ENCODE data around the gene GNB5.
"Not testable (repeated sequence)": the region's sequence is repeated elsewhere in the genome, so short reads cannot be mapped to it uniquely, and the experiment has no call there.

The GNB5 gene

GRCh38 chr15:52206446-52206845 lies 15.3 kb upstream of the GNB5 start:
- peak; percentile 91 for DNase-seq

DNA sequence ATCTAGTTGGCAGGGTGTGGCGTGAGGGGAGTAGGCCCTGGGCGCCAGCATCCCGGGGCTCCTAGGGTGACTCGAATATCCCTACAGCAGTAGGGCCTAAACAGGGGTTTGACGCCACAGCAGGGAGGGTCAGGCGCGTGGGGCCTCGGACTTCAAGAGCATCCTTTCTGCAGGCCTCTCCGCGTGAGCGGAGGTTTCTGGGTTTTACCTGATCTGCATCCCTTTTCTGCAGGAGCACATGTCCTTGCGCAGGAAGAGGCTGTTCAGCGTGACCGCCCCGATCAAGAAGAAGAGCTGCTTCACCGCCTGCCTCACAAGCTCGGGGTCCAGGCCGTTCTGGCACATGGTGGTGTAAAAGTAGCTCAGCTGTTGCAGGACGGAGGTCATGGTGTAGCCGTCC lies 13.5 kb upstream of the GNB5 start:
- DNase-seq: no peak

DNA sequence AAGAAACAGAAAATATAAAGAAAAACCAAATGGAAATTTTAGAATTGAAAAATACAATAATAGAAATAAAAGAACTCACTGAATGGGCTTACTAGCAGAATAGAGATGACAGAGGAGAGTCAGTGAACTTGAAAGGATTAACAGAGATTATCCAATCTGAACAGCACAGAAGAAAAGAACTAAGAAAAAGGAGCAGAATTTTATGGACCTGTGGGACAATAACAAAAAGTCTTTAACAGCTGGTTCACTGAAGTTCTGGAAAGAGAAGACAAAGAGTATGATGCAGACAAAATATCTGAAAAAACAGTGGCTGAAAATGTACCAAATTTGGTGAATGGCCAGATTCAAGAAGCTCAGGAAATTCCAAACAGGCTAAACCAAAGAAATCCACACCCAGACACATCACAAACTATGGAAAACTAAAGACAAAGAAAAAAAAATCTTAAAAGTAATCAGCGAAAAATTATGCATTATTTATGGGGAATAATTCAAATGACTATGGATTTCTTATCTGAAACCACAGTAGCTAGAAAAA lies 9.7 kb upstream of the GNB5 start:
- DNase-seq: peak; percentile 24

- DNase-seq: no peak
Measured at GRCh38 chr15:52199271-52199670, 8.1 kb upstream of the GNB5 start.

DNA sequence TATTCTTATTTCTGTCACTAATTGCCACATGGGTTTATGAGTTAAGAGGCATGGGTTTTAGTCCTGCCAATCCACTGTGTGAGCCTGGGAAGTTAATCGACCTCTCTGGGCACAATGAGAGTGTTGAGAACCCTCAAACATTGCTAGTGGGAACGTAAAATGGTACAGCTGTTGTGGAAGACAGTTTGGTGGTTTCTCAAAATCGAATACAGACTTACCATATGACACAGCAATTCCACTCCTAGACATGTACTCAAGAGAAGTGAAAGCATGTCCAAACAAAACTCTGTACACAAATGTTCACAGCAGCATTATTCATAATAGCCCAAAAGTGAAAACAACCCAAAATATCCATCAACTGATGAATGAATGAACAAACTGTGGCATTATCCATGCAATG lies 5.7 kb upstream of the GNB5 start:
- DNase-seq: no peak

DNA sequence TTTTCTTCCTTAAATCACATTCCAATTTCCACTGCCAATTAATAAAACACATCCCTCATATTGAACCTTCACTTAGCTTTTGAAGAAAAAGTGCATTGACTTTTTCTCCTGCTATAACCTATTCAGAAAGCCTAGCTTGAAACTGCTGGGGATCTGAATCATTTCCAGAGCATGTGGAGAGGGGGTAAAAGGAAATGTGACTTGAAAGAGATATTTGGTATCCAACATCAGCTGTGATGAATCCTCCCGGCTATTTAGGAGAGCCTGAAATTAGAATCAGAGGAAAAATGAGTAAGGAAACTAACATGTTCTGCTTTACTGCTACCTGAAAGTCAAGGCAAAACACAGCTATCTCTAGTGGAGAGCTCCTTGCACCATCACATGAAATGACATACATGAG lies 2.6 kb upstream of the GNB5 start:
- no peak for DNase-seq

- DNase-seq: no peak
Measured at GRCh38 chr15:52193321-52193720, 2.1 kb upstream of the GNB5 start.

DNA sequence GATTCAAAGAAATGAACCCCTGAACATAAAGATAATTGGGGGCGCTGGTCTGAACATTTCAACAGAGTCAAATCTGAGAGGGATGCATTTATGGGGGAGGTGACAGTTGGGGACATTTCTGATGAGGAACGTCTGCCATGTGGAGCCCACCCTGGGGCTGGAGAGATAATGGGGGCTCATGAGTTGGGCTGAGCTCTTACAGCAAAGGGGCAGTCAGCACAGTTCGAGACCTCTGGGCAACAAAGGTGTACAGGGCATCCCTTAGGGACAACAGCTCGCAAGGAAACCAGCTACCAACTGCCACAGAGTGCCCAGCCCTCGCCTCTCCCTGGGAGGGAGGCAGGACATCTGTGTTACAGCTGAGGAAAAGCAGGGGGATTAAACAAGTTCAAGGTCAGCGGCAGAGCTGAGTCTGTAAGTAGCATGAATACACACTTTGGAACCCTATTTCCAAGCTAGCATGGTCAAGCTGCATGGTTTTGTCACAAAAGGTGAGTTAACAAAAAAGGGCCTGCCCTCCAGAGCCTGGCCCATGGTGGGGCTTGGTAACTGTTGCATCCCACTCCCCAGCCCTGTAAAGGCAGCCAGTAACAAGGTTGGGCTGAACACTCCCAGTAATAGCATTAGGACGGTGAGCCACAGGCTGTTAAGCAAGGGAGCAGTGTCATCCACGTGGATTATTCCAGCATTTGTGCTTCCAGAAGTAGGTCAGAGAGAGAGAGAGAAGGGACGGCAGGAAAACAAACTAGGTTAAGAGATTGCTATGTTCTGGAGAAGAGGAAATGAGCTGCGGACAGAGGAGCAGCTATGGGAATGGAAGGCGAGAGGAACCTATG lies 4.3 kb downstream of the GNB5 start:
- peak; percentile 98 for DNase-seq

DNA sequence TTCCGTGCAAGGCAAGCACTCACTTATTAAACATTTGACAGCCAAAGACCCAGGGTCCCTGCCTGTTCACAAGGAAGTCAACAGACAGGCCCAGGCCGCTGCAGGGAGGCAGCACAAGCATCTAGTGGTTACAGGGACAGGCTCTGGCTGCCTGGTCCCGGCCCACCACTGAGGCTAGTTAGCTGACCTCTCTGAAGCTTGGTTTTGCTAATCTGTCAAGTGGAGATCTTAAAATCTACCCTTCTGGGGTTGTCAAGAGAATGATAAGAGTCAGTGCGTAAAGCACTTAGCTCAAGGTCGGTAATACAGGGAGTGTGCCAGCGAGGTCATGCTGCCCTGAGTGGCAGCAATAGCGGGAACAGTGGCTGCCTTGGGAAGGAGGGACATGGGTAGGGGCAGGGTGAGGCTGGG lies 6.0 kb downstream of the GNB5 start:
- DNase-seq: no peak

DNA sequence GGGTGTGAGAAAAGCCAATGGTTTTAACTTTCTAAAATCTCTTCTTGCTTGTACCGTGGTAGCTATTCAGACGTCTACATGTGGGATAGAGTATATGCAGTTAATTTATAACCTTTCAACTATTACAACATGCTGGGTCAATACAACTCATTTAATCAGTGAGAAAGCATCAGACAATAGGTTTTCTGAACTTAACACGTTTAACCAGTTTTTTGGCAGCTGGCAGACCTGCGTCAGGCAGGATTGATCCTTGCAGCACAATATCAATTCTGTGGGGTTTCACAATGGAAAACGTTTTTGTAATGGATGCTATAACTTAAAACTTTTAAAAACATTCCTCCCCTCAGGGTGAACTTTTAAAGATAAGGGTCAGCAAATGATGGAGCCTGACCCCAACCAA lies 6.5 kb downstream of the GNB5 start:
- DNase-seq: no peak

GRCh38 chr15:52183562-52184173 lies 7.5 kb downstream of the GNB5 start:
- DNase-seq: peak; percentile 69

DNA sequence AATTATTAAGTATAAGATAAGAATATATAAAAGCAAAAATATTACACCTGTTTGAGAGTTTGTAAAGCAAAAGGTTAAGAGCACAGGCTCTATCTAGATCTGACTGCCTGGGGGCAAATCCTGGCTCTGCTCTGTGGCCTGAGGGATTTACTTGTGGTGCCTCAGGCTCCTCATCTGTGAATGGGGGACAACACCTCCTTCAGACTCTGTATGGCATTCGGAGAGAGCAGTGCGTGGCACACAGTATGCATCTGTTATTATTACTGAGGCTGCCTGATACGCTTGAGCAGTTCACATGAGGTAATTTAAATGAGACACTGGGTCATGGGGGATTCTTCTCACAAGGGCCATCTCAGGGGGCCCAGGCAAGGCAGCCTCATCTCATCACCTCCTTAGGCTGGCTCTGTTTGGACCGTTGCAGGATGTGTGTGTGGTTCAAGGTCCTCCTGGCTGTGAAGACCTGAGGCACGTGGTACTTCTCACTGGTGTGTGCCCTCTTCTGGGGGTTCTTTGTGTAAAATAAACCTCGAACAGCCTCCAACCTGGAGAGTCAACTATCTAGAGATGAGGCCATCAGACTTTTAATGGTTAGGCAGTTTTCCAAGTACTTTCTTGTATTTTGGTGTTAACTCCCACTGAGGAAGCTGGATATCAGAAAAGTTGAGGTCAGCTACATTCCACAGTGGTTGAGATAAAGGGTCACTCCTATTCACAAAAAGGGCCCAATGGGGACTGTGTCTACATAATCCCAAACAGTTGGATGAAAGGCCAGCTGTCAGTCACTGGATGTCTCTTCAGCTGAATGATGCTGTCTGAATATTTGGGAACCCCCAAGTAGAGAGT lies 9.0 kb downstream of the GNB5 start:
- no peak for DNase-seq

- no peak for DNase-seq
Measured at GRCh38 chr15:52180851-52181450, 10.2 kb downstream of the GNB5 start.

DNA sequence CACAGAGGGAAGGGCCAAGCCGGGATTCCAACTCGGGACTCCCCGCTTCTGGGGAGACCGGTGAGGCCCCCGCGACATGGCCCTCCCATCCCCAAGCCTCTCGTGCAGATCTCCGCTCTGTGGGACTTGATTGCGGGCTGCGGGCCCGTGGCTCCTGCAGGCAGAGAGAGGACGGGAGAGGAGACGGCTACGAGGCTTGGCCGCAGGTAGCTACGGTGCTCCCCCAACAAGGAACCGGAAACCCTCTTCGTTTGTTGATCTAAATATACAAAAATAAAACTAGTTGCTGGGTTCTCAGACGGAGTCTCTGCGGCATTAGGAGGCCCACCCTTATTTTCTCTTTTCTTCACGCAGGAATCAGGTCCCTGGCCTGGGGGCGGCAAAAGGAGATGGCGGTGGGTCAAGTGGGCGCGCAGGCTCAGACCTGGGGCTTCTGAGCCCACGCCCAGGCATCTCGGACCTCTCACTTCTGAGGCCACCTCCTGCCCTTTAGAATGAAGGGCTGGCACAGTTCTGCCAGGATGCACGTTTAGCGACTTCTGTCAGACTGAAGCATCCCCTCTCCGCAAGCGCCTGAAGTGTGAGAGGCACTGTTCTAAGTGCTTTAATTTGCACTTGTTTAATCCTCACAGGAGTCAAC lies 10.9 kb downstream of the GNB5 start:
- no peak for DNase-seq

DNA sequence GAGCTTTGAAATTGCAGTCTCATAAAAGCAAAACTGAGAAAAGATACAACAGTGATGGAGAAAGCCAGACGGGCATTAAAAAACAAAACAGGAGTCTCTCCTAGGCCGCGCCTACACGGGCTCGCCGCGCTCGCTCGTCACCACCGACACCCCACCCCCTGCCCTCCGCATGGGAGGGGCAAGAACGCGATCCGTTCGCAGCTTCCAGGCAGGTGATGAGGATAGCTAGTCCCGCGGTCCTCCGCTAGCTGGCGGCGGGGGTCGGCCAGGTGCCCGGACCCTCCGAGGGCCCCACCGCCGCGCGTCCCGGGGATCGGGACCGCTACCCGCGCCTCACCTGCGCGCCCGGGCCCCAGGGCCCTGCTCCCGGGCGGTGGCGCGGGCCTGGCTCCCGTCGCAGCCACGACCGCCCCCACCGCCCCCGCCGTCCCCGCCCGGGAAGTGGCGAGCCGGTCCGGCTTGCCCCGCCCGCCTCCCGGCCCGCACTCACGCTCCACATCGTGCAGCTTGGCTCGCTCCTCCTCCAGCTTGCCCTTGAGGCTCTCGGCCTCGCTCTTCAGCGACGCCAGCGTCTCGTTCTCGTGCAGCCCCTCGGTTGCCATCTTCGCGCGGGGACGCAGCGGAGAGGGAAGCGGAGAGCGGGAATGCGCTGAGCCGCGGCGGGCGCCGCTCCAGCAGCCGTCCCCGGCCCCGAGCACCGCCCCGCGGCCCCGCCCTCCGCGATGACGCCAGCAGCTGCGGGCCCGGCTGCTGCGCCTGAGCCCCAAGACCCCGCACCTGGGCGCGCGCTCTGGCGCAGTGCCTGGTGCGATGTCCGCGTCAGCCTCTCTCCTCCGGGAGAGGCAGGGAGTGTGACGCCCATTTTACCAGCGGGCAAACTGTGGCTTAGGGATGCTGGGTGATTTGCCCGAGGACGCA lies 11.7 kb downstream of the GNB5 start:
- peak; percentile 90 for DNase-seq

DNA sequence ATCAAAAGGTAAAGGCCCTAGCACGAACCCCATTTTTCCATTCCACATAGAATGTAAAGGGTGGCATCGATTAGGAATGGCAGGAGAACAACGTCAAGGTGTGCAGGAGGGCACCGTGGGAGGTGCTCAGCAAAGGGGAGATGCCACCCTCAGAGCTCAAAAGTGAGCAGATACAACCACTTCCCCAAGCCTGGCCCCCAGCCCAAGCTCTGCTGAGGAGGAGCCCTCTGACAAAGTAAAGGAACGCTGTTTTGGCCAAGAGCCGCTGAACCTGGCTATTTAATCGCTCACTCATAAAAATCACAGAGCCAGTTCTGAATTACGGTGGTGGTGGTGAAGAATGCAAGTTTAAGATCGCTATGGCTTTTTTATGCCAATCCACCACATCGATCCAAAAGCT lies 12.4 kb downstream of the GNB5 start:
- no peak for DNase-seq

DNA sequence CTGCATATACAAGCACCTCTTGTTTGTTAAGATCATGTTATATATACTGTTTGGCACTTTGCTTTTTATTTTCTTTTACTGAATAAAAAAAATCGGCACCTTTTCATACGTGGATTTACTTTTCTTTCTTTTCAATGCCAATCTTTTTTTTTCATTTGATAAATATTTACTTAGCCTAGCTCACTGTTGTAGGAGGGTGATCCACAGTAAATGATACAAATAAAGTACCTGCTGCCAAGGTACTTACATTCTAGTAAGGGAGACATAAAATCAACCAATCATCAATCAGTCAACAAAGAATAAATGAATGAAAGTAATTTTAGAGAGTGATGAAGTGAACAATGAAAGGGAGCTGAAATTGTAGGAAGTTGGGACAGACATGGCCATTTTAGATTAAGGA lies 18.3 kb downstream of the GNB5 start:
- no peak for DNase-seq

GRCh38 chr15:52171807-52172206 lies 19.4 kb downstream of the GNB5 start:
- DNase-seq: no peak

DNA sequence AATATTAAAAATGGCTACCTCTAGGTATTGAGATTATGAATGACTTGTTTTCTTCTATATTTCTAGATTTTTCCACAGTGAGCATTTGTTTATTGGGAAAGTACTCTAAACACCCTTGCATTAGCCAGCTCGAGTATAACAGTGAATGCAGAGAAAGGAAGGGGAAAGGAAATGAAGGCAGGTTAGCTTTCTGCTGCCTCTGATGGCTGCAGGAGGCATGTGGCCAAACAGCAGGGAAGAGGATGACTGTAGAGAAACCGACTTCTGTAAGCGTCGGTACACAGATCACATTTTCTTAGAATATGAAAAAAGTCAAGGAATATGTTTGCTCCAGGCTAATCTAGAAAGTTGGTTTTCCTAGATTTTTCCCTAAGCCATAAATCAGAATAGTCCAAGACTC lies 19.8 kb downstream of the GNB5 start:
- DNase-seq: no peak

DNA sequence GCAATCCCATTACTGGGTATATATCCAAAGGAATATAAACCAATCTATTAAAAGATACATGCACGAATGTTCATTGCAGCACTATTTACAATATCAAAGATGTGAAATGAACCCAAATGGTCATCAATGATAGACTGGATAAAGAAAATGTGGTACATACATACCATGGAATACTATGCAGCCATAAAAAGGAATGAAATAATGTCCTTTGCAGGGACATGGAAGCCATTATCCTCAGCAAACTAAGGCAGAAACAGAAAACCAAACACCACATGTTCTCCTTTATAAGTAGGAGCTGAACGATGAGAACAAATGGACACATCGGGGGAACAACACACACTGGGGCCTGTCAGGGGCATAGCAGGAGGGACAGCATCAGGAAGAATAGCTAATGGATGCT lies 21.0 kb downstream of the GNB5 start:
- not testable (repeated sequence) for DNase-seq

- not testable (repeated sequence) for DNase-seq
Measured at GRCh38 chr15:52165494-52166131, 25.6 kb downstream of the GNB5 start.
